HG03159 (cell line): Measurements from ENCODE around the gene ASPSCR1.
"Not testable (repeated sequence)": the region's sequence is repeated elsewhere in the genome, so short reads cannot be mapped to it uniquely, and the experiment has no call there.

Source experiments
- ATAC-seq: cut with Tn5 transposase; IDR thresholded peaks from one replicate; pipeline ENCODE4 v1.9.1; 2021; ENCODE audit warnings: mild to moderate bottlenecking, moderate library complexity; ENCODE audit not compliant: unreplicated experiment

ASPSCR1 gene

GRCh38 chr17:81981511-81981910, 4.1 kb downstream of the ASPSCR1 start:
- ATAC-seq = not testable (repeated sequence)

DNA sequence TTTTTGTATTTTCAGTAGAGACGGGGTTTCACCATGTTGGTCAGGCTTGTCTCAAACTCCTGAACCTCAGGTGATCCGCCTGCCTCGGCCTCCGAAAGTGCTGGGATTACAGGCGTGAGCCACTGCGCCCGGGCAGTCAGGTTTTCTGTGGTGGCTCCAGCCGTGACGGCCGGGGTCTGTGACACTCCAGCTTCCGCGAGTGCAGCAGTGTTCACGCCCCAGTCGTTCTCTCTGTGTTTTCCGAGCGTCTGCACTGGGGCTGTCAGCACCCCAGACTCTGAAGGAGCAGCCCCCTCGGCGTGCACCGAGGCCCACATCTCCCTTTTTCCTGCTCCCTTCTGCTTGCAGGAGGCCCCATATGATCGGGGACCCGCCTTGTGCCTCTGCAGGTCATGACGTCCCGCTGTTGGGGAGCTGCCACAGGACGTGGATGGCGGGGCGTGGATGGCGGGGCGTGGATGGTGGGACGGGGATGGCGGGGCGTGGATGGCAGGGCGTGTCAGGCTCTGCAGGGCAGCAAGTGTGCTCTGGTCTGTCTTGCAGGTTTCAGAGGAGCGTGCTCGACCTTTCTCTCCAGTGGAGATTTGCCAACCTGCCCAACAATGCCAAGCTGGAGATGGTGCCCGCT, 5.7 kb downstream of the ASPSCR1 start:
- ATAC-seq = no peak

- ATAC-seq = no peak
Measured at GRCh38 chr17:81983639-81984373, 6.4 kb downstream of the ASPSCR1 start.

DNA sequence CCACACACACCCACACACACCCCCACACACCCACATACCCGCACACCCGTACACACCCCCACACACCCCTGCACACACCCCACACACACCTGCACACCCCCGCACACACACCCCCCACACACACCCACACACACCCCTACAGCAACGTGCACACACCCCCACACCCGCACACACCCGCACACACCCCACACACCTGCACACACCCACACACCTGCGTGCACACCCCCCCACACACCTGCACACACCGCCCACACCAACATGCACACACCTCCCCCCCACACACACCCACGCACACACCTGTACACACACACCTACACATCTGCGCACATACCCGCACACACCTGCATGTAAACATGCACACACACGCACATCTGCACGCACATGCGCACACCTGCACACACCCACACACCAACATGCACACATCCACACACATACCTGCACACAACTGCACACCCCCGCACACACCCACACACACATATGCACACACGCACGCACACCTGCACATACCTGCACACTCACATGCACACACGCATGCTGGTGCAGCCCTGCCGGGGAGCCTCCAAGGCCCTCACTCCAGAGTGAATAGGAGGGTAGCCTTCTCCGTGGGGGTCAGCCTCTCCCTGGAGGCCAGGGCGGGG, 7.5 kb downstream of the ASPSCR1 start:
- ATAC-seq = no peak

DNA sequence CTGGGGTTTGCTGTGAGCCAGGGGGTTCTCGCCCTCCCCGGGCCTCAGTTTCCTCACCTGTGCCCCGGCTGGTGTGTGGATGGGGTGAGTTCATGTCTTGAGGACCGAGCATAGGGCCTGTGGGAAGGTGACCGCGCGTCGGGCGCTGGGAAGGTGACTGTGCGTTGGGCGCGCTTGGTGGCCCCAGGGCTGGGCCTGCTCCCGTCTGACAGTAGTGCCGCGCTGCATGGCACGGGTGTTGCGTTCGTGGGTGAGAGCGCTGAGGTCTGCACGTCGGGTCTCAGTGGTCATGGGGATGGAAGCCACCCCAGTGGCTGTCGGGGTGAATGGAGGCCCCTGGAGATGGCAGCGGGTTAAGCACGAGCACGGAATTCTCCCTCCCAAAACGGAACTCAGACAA, 9.2 kb downstream of the ASPSCR1 start:
- no peak for ATAC-seq

GRCh38 chr17:81987161-81987770, 9.8 kb downstream of the ASPSCR1 start:
- ATAC-seq = no peak

- ATAC-seq = no peak
Measured at GRCh38 chr17:81990836-81991683, 13.6 kb downstream of the ASPSCR1 start.

GRCh38 chr17:81991684-81992305, 14.4 kb downstream of the ASPSCR1 start:
- no peak for ATAC-seq

DNA sequence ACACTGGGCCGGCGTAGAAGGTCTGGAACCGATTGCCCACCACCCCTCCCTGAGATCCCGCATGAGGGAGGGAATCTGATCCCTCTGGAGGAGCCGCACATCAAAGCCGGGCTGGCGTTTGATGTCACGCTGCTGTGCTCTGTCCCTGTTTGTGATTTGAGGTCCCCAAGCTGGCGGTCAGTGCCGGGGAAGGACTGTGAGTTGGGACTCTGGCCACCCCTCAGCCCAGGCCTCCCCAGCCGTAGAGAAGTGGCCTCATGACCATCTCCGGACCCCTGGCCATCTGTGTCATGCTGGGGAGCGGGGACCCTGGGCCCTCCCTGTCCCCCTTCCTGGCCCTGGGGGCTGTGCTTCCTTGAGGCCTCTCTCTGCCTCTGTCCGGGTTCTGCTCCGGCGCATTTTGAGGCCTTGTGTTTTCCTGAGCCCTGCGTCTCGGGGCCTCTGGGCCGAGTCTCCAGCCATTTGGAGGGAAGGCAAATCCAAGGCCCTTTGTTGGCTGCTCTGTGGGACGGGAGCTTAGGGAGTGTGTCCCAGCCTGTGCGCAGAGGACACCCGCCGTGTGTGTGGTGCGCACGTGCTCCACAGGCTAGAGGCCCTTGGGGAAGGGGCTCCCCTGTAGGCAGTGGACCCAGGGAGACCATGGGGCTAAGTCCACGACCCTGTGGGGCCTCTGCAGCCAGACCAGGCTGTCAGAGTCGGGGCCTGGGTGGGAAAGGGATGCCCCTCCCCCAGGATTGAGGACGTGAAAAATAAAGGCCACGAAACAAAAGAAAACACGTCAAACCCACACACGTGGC, 15.1 kb downstream of the ASPSCR1 start:
- ATAC-seq = no peak

DNA sequence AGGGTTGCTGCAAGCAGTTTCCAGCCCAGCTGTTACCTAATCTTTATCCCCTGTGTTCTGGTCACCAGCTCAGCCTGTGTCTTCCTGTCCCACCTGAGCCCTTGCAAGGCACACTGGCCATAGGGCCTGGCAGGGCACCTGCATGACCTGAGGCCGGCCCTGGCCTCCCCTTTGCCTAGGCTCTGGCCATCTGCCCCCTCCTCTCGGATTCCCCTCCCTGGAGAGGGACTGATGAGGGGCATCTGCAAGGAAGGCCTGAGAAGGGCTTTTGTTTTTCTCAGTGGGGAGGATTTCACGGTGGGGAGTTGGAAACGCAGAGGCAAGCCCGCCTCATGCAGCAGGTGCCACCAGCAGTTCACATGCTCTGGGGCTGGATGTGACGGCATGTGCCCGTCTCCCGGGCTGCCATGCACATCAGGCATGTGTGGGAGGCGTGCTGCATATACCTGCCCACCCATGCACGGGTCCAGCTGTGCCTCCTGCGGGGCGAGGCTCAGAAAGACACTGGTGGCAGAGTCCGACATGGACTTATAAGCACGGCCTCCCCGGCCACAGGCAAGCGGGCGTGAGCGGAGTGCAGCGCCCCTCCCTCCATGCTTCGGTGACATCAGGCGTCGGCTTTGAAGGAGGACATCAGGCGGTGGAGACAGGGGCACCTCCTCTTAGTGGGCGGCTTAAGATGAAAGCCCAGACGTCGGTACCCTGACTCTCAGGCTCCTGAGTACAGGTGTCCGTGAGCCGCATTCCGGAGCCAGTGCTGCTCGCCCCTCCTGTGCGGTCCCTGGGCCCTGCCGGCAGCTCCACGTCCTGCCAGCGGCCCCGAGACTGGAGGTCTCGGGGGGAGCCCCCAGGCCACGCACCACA, 16.5 kb downstream of the ASPSCR1 start:
- ATAC-seq = no peak

- no peak for ATAC-seq
Measured at GRCh38 chr17:81994593-81995462, 17.4 kb downstream of the ASPSCR1 start.

DNA sequence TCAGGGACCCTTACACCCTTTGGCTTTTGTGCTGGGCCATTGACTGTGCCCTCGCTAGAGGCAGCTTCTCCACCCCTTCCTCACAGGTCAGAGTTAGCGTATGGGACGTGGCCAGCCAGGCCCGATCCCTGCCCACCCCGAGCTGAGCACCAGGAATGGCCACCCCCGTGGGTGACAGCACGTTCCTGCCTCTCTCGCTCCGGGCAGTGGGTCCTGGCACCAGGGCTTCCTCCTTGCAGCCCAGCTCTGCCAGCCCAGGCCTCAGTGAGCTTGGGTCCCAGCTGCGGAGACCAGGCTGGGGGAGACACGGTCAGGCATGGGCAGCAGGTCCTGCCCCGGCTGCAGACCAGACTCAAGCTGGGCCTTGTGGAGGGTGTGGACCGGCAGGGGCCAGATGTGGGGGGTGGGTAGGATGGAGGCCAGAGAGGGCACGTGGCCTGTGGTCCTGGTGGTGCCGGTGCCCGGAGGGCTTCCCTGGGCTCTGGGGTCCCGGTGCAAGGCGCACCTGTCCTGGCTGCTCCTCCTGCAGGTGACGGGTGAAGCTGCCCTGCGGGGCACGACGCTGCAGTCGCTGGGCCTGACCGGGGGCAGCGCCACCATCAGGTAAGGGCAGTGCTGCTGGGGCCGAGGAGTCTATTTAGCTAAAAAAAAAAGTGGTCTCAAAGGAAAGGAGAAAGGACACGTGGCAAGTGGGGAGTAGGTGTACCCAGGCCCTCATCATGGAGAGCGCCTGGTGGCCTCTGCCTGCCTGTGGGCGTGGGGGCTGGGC, 18.2 kb downstream of the ASPSCR1 start:
- no peak for ATAC-seq

DNA sequence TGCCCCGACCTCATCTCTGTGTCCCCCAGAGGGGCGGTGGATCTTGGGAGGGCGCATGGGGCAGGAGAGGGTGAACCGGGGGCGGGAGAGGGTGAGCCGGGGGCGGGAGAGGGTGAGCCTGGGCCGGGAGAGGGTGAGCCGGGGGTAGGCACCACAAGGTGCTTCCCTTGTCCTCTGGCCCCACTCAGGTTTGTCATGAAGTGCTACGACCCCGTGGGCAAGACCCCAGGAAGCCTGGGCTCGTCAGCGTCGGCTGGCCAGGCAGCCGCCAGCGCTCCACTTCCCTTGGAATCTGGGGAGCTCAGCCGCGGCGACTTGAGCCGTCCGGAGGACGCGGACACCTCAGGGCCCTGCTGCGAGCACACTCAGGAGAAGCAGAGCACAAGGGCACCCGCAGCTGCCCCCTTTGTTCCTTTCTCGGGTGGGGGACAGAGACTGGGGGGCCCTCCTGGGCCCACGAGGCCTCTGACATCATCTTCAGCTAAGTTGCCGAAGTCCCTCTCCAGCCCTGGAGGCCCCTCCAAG, 18.9 kb downstream of the ASPSCR1 start:
- ATAC-seq = no peak

DNA sequence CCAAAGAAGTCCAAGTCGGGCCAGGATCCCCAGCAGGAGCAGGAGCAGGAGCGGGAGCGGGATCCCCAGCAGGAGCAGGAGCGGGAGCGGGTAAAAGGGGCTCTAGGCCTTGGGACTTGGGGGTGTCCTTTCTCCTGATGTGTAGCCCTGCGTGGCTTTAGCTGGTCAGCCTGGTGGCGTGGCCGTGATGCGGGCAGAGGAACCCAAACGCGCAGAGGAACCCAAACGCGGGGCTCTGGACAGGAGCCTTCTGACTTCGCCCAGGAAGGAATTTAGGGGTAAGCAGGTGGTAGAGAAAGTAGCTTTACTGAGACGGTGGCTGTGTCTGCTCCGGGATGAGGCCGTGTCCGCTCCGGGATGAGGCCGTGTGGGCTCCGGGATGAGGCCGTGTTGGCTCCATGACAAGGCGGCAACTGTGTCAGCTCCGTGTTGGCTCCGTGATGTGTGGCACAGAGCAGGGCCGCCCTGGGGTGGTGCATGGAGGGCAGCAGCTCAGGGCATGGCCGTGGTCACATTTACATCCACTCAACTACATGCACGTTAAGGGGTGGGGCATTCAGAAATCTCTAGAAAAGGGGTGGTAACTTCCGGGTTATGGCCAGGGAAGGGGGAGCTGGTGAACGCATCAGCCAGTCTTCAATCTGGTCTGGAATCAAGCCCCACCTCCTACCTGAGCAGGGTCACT, 19.5 kb downstream of the ASPSCR1 start:
- ATAC-seq = no peak

- ATAC-seq = no peak
Measured at GRCh38 chr17:81998212-81998611, 20.8 kb downstream of the ASPSCR1 start.
